HCT116 (cell line): ENCODE data around the gene MEP1B.

Experiments used
- EGR1 ChIP-seq: IDR thresholded peaks from 2 replicates; pipeline ENCODE4 v1.6.1; 2012; ENCODE audit warnings: low read depth
- ELF1 ChIP-seq: IDR thresholded peaks from 2 replicates; pipeline ENCODE4 v1.6.1; 2012; ENCODE audit warnings: low read depth, borderline replicate concordance
- EZH2phosphoT487 ChIP-seq: fragments of 200-600 bp; IDR thresholded peaks from 2 replicates; pipeline ENCODE4 v1.6.1; 2018; ENCODE audit warnings: antibody characterized with exemption, borderline replicate concordance
- MAX ChIP-seq: IDR thresholded peaks from 2 replicates; pipeline ENCODE4 v1.6.1; 2012
- REST ChIP-seq: IDR thresholded peaks from 2 replicates; pipeline ENCODE4 v1.6.1; 2012; ENCODE audit warnings: low read depth
- ZFX ChIP-seq: fragments of 450-650 bp; IDR thresholded peaks from 2 replicates; pipeline ENCODE4 v1.6.1; 2017
- TF ChIP-seq, protein P1 (sequence below), 3 experiments: fragments of 200-600 bp in 1 of 3; sonication (generic) in 1 of 3; IDR thresholded peaks in 2 of 3; conservative IDR thresholded peaks in 1 of 3; 2 replicates each; pipeline ENCODE4 v1.5.1; 2012 to 2017; ENCODE audit warnings: low read depth in 2 of 3, low read length in 2 of 3, antibody characterized with exemption in 1 of 3, borderline replicate concordance in 1 of 3, control low read depth in 1 of 3, mild to moderate bottlenecking in 1 of 3, mixed read lengths in 1 of 3, mixed run types in 1 of 3, moderate library complexity in 1 of 3; ENCODE audit not compliant: insufficient read depth in 1 of 3

- TF ChIP-seq REST (no peak), MAX (no peak), ELF1 (no peak), ZFX (no peak), EGR1 (no peak), EZH2phosphoT487 (no peak)
- TF ChIP-seq, protein P1, sequence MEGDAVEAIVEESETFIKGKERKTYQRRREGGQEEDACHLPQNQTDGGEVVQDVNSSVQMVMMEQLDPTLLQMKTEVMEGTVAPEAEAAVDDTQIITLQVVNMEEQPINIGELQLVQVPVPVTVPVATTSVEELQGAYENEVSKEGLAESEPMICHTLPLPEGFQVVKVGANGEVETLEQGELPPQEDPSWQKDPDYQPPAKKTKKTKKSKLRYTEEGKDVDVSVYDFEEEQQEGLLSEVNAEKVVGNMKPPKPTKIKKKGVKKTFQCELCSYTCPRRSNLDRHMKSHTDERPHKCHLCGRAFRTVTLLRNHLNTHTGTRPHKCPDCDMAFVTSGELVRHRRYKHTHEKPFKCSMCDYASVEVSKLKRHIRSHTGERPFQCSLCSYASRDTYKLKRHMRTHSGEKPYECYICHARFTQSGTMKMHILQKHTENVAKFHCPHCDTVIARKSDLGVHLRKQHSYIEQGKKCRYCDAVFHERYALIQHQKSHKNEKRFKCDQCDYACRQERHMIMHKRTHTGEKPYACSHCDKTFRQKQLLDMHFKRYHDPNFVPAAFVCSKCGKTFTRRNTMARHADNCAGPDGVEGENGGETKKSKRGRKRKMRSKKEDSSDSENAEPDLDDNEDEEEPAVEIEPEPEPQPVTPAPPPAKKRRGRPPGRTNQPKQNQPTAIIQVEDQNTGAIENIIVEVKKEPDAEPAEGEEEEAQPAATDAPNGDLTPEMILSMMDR (IDR thresholded peaks at IDR 0.05 in 2 of 3, conservative IDR thresholded peaks at IDR 0.05 in 1 of 3; ENCODE audit: borderline replicate concordance in 1 of 3, insufficient read depth in 1 of 3, low read depth in 2 of 3, low read length in 2 of 3), result no peak
Measured at GRCh38 chr18:32177530-32177929, 12.3 kb upstream of the MEP1B start.
